ENCODE measurements around the gene CREBBP.

GRCh38 chr16:3907586-3907985 is 27.1 kb upstream of the CREBBP start:
- TF ChIP-seq EZH2phosphoT487 (IDR thresholded peaks at IDR 0.05; ENCODE audit: unreplicated experiment) (no peak), CTCF (conservative IDR thresholded peaks at IDR 0.05; ENCODE audit: low read depth in 2 of 2) (no peak), ZNF331 (CRISPR knock-in tag; IDR thresholded peaks at IDR 0.05; ENCODE audit: low read depth) (no peak), POLR2AphosphoS5 (IDR thresholded peaks at IDR 0.05; ENCODE audit: low read depth) (no peak), EZH2 (IDR thresholded peaks at IDR 0.05; ENCODE audit: low read depth, unreplicated experiment) (no peak), REST (IDR thresholded peaks at IDR 0.05; ENCODE audit: unreplicated experiment) (no peak), CREB1 (CRISPR knock-in tag; IDR thresholded peaks at IDR 0.05; ENCODE audit: low read depth) (no peak), JUNB (IDR thresholded peaks at IDR 0.05; ENCODE audit: unreplicated experiment) (no peak), ZNF114 (CRISPR knock-in tag; IDR thresholded peaks at IDR 0.05) (no peak), NANOG (IDR thresholded peaks at IDR 0.05; ENCODE audit: borderline replicate concordance) (no peak), ZNF462 (CRISPR knock-in tag; IDR thresholded peaks at IDR 0.05) (no peak), ETS1 (IDR thresholded peaks at IDR 0.05) (no peak)
